GM23338 (cell line): Measurements from ENCODE around the gene TDRD1. TPM values are rescaled to one million over a fixed set of nuclear protein-coding genes. Genes with fewer than 3 reads are reported as not detected.

ENCODE experiments used
- ATAC-seq: fragments of 200-7000 bp; cut with Tn5 transposase; 3 replicates; pipeline ENCODE4 v1.9.1; 2020
- DNase-seq: peaks from one replicate; pipeline ENCODE4 v3.0.0-alpha.2; 2015; ENCODE audit warnings: low spot score
- H2AFZ ChIP-seq: fragments of 200-600 bp; sonication (generic); 2 replicates; pipeline ENCODE4 v1.8.0; 2016; ENCODE audit warnings: antibody characterized with exemption, mild to moderate bottlenecking, moderate library complexity
- H3F3A ChIP-seq: fragments of 200-600 bp; sonication (generic); replicated peaks from 2 replicates; pipeline ENCODE4 v1.8.0; 2017; ENCODE audit warnings: antibody characterized with exemption, mixed run types, low read depth
- H3K27ac ChIP-seq: fragments of 200-600 bp; sonication (generic); 2 replicates; pipeline ENCODE4 v1.6.1; 2016; ENCODE audit warnings: low read depth
- H3K27me3 ChIP-seq: fragments of 200-600 bp; sonication (generic); 2 replicates; pipeline ENCODE4 v1.8.0; 2016; ENCODE audit warnings: mild to moderate bottlenecking, mixed run types, moderate library complexity; ENCODE audit not compliant: insufficient read depth
- H3K36me3 ChIP-seq: fragments of 200-600 bp; sonication (generic); 2 replicates; pipeline ENCODE4 v1.8.0; 2016; ENCODE audit warnings: mild to moderate bottlenecking; ENCODE audit not compliant: insufficient read depth
- H3K4me1 ChIP-seq: fragments of 200-600 bp; sonication (generic); 2 replicates; pipeline ENCODE4 v1.8.0; 2016; ENCODE audit warnings: mild to moderate bottlenecking, moderate library complexity; ENCODE audit not compliant: insufficient read depth
- H3K4me2 ChIP-seq: fragments of 200-600 bp; sonication (generic); 2 replicates; pipeline ENCODE4 v1.7.1; 2017; ENCODE audit warnings: mixed run types
- H3K4me3 ChIP-seq: fragments of 200-600 bp; sonication (generic); 2 replicates; pipeline ENCODE4 v1.6.1; 2016; ENCODE audit warnings: mixed run types
- H3K79me2 ChIP-seq: fragments of 200-600 bp; sonication (generic); replicated peaks from 2 replicates; pipeline ENCODE4 v1.8.0; 2017; ENCODE audit warnings: mild to moderate bottlenecking; ENCODE audit not compliant: insufficient read depth
- H3K9me2 ChIP-seq: fragments of 200-600 bp; sonication (generic); 2 replicates; pipeline ENCODE4 v1.8.0; 2017; ENCODE audit not compliant: insufficient read depth
- H4K20me1 ChIP-seq: fragments of 200-600 bp; sonication (generic); replicated peaks from 2 replicates; pipeline ENCODE4 v1.8.0; 2017; ENCODE audit warnings: mild to moderate bottlenecking; ENCODE audit not compliant: insufficient read depth
- H3K27ac Mint-ChIP-seq: 2 replicates; pipeline ENCODE4 v1.8.0; 2020; ENCODE audit warnings: inconsistent platforms, mild to moderate bottlenecking, moderate library complexity, mixed read lengths
- H3K27me3 Mint-ChIP-seq: 3 replicates; pipeline ENCODE4 v1.8.0; 2022; ENCODE audit warnings: low read depth, mild to moderate bottlenecking, moderate library complexity, mixed read lengths, inconsistent platforms; ENCODE audit not compliant: insufficient read depth, poor library complexity
- H3K36me3 Mint-ChIP-seq: 3 replicates; pipeline ENCODE4 v1.8.0; 2021; ENCODE audit warnings: low read depth, mild to moderate bottlenecking, inconsistent platforms, moderate library complexity, mixed read lengths
- H3K4me1 Mint-ChIP-seq: 3 replicates; pipeline ENCODE4 v1.8.0; 2020; ENCODE audit warnings: mild to moderate bottlenecking, inconsistent platforms, mixed read lengths
- H3K4me3 Mint-ChIP-seq: 3 replicates; pipeline ENCODE4 v1.8.0; 2021; ENCODE audit warnings: moderate library complexity, mild to moderate bottlenecking, inconsistent platforms, mixed read lengths
- H3K9me3 Mint-ChIP-seq: 3 replicates; pipeline ENCODE4 v1.8.0; 2020; ENCODE audit warnings: moderate library complexity, mild to moderate bottlenecking, inconsistent platforms, mixed read lengths
- CREB1 ChIP-seq: fragments of 250-450 bp; sonication (Bioruptor Pico); IDR thresholded peaks from 2 replicates; pipeline ENCODE4 v1.5.0; 2020; ENCODE audit warnings: low read depth, mild to moderate bottlenecking, moderate library complexity
- CTCF ChIP-seq, 2 experiments: fragments of 200-600 bp in 1 of 2; sonication (generic) in 1 of 2; conservative IDR thresholded peaks; 2 replicates each; pipeline versions ENCODE4 v1.5.1 to v1.6.1; 2016 to 2017; ENCODE audit warnings: antibody characterized with exemption in 2 of 2, low read depth in 2 of 2, mild to moderate bottlenecking in 2 of 2, moderate library complexity in 1 of 2
- EZH2 ChIP-seq: fragments of 200-600 bp; sonication (generic); IDR thresholded peaks from one replicate; pipeline ENCODE4 v1.8.0; 2017; ENCODE audit warnings: antibody characterized with exemption, mild to moderate bottlenecking, low read depth; ENCODE audit not compliant: unreplicated experiment
- EZH2phosphoT487 ChIP-seq: fragments of 200-600 bp; sonication (generic); IDR thresholded peaks from one replicate; pipeline ENCODE4 v1.8.1; 2018; ENCODE audit warnings: antibody characterized with exemption; ENCODE audit not compliant: unreplicated experiment
- JUNB ChIP-seq: IDR thresholded peaks from one replicate; pipeline ENCODE4 v1.6.1; 2016; ENCODE audit warnings: antibody characterized with exemption; ENCODE audit not compliant: unreplicated experiment
- NANOG ChIP-seq: IDR thresholded peaks from 2 replicates; pipeline ENCODE4 v1.6.1; 2016; ENCODE audit warnings: antibody characterized with exemption, borderline replicate concordance
- POLR2AphosphoS5 ChIP-seq: IDR thresholded peaks from 2 replicates; pipeline ENCODE4 v1.6.1; 2016; ENCODE audit warnings: antibody characterized with exemption, low read depth
- REST ChIP-seq: IDR thresholded peaks from one replicate; pipeline ENCODE4 v1.6.1; 2018; ENCODE audit warnings: antibody characterized with exemption; ENCODE audit not compliant: unreplicated experiment
- STAT1 ChIP-seq: IDR thresholded peaks from one replicate; pipeline ENCODE4 v1.6.1; 2016; ENCODE audit warnings: antibody characterized with exemption; ENCODE audit not compliant: unreplicated experiment
- ZNF114 ChIP-seq: fragments of 250-450 bp; sonication (Bioruptor Pico); IDR thresholded peaks from 2 replicates; pipeline ENCODE4 v1.5.0; 2020; ENCODE audit warnings: mild to moderate bottlenecking, moderate library complexity
- ZNF331 ChIP-seq: fragments of 250-450 bp; sonication (Bioruptor Pico); IDR thresholded peaks from 2 replicates; pipeline ENCODE4 v1.5.0; 2020; ENCODE audit warnings: low read depth, mild to moderate bottlenecking, moderate library complexity
- ZNF462 ChIP-seq: fragments of 250-450 bp; sonication (Bioruptor Pico); IDR thresholded peaks from 2 replicates; pipeline ENCODE4 v1.5.0; 2020; ENCODE audit warnings: mild to moderate bottlenecking, moderate library complexity
- polyA plus RNA-seq: library from polyadenylated mRNA; unstranded; fragments of >200 nt; fragmentation: Nextera tagmentation; extraction: Ambion mirVana; gene quantifications from 2 replicates; pipeline ENCODE4 v1.2.1, GENCODE V29; 2016
- total RNA-seq: library from RNA; depleted of rRNA; stranded (reverse); fragments of >200 nt; shearing (Covaris generic); gene quantifications from 2 replicates; pipeline ENCODE4 v1.2.3, GENCODE V29; 2014

The TDRD1 gene
- total and polyA plus RNA-seq, 2 experiments from 2014 or later = 0.52 to 1.5 TPM

GRCh38 chr10:114212153-114212552, 33.0 kb downstream of the TDRD1 start (continued):
- no peak for TF ChIP-seq ZNF462 (CRISPR knock-in tag)

GRCh38 chr10:114215033-114215432, 35.9 kb downstream of the TDRD1 start:
- H3K27ac Mint-ChIP-seq = no peak overlapping the region
- TF ChIP-seq EZH2 (no peak), CTCF (conservative IDR thresholded peaks at IDR 0.05; ENCODE audit: low read depth in 2 of 2) (no peak), NANOG (no peak), ZNF331 (CRISPR knock-in tag) (no peak), ZNF114 (CRISPR knock-in tag) (no peak), REST (no peak), POLR2AphosphoS5 (no peak), EZH2phosphoT487 (no peak), STAT1 (no peak), JUNB (no peak), CREB1 (CRISPR knock-in tag) (no peak)

More at GRCh38 chr10:114215033-114215432, 35.9 kb downstream of the TDRD1 start:
- Histone ChIP-seq H3K36me3 (no peaks in the 10 kb centered on the region), H3K4me2 (no peak overlapping the region), H3K4me1 (no peaks in the 10 kb centered on the region), H3K79me2 (no peaks in the 10 kb centered on the region), H3F3A (no peaks in the 10 kb centered on the region), H3K27ac (no peak overlapping the region), H2AFZ (no peak overlapping the region), H4K20me1 (no peaks in the 10 kb centered on the region), H3K4me3 (no peak overlapping the region), H3K9me2 (no peaks in the 10 kb centered on the region), H3K27me3 (no peaks in the 10 kb centered on the region)
- Mint-ChIP-seq H3K27me3 (no peaks in the 10 kb centered on the region), H3K9me3 (no peaks in the 10 kb centered on the region), H3K36me3 (no peaks in the 10 kb centered on the region), H3K4me1 (no peaks in the 10 kb centered on the region), H3K4me3 (no peak overlapping the region)
- DNase-seq (no peak), ATAC-seq (no peak)
